ENCODE measurements around the gene AOAH. TPM values are rescaled to one million over a fixed set of nuclear protein-coding genes. Genes with fewer than 3 reads are reported as not detected.
"Not testable (repeated sequence)": the region's sequence is repeated elsewhere in the genome, so short reads cannot be mapped to it uniquely, and the experiment has no call there.

AOAH gene
- total RNA-seq, 1 donor from 2014 or later: 1.9 TPM

- no peak for ATAC-seq
- DNase-seq (ENCODE audit: missing footprints): no peak
- intact Hi-C loops (cut with DNase I): no loop called here
Measured at GRCh38 chr7:36506820-36507219, 217.5 kb downstream of the AOAH start.

- ATAC-seq (no peak), DNase-seq (ENCODE audit: missing footprints) (no peak)
- intact Hi-C loops (cut with DNase I): no loop called here
Measured at GRCh38 chr7:36506130-36506798, 218.0 kb downstream of the AOAH start.

DNA sequence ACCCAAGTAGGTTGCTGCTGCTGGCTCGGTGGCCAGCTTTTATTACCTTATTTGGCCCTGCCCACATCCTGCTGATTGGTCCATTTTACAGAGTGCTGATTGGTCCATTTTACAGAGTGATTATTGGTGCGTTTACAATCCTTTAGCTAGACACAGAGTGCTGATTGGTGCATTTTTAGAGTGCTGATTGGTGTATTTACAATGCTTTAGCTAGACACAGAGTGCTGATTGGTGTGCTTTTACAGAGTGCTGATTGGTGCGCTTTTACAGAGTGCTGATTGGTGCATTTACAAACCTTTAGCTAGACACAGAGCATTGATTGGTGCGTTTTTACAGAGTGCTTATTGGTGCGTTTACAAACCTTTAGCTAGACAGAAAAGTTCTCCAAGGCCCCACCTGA is 219.7 kb downstream of the AOAH start:
- DNase-seq (ENCODE audit: missing footprints); ATAC-seq; intact Hi-C loops (cut with DNase I): not testable (repeated sequence)

GRCh38 chr7:36504216-36504615 is 220.1 kb downstream of the AOAH start:
- ATAC-seq; intact Hi-C loops (cut with DNase I): not testable (repeated sequence)

DNA sequence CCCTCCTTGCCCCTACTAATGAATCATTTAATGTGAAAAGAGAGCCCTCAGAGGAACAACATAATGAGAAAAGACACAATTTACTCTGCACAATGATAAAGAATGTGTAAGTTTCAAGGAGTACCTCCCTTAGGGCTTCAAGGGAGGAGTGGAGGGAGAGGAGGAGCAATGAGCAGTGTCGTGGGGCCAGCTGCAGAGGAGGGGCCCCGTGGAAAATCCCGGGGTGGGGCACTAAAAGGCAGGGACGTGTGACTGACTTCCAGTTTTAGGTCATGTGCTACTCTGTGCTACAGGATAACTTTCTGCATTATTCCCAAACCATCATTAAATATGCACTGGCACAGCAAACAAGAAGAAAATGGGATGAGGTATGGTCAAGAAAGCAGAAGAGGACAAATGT is 226.5 kb downstream of the AOAH start:
- DNase-seq (ENCODE audit: missing footprints) (no peak), ATAC-seq (no peak)
- intact Hi-C loops (cut with DNase I): no loop called here

More at GRCh38 chr7:36504216-36504615, 220.1 kb downstream of the AOAH start:
- not testable (repeated sequence) for DNase-seq (ENCODE audit: missing footprints)

GRCh38 chr7:36497176-36497575 is 227.1 kb downstream of the AOAH start:
- DNase-seq (ENCODE audit: missing footprints); intact Hi-C loops (cut with DNase I); ATAC-seq: not testable (repeated sequence)

GRCh38 chr7:36496576-36496975 is 227.7 kb downstream of the AOAH start:
- no peak for DNase-seq (ENCODE audit: missing footprints)
- ATAC-seq: no peak
- intact Hi-C loops (cut with DNase I): no loop called here

DNA sequence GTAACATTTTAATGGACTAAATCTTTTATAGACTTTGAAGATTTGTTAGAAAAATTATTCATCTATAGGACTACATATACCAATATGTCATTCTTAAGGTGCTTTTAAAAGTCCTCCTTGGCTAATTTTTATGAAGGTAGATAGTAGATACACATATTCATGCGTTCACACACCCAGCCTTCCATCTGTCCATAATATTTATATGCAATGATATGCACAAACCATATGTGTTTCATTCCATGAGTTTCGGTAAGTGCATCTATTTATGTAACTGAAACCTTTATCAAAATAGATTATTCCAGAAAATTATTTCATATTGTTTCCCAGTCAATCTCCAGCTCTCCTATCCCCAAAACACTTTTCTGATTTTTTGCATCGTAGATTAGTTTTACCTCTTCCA is 233.0 kb downstream of the AOAH start:
- ATAC-seq: no peak
- intact Hi-C loops (cut with DNase I): no loop called here

DNA sequence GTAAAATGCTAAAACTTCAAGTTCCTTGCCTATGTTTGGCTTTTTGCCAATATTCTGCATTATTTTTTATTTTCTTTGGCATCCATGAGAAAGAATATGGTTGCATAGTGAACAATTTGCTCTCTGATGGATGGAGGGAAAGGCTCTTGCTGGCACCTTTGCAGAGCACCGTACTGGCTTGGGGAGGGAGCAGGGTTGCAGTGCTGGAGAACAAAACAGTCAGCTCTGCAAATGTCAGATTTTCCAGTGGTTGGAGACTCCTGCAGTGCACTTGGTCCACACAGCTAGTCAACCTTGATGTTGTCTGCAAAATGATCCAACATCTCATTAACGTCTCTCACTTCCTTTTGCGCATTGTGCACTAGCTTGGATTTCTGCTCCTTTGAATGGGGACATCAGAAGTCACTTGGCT is 233.9 kb downstream of the AOAH start:
- intact Hi-C loops (cut with DNase I): no loop called here
- DNase-seq (ENCODE audit: missing footprints) (no peak), ATAC-seq (no peak)

More for the DNA sequence above, 233.0 kb downstream of the AOAH start:
- DNase-seq (ENCODE audit: missing footprints): no peak

- intact Hi-C loops (cut with DNase I): loop anchor here (1.0 to 5.0 kb wide), 2 partner anchors 184 to 711 kb away; no protein-coding TSS in a partner anchor
- DNase-seq (ENCODE audit: missing footprints); ATAC-seq: not testable (repeated sequence)
Measured at GRCh38 chr7:36488672-36489071, 235.6 kb downstream of the AOAH start.

DNA sequence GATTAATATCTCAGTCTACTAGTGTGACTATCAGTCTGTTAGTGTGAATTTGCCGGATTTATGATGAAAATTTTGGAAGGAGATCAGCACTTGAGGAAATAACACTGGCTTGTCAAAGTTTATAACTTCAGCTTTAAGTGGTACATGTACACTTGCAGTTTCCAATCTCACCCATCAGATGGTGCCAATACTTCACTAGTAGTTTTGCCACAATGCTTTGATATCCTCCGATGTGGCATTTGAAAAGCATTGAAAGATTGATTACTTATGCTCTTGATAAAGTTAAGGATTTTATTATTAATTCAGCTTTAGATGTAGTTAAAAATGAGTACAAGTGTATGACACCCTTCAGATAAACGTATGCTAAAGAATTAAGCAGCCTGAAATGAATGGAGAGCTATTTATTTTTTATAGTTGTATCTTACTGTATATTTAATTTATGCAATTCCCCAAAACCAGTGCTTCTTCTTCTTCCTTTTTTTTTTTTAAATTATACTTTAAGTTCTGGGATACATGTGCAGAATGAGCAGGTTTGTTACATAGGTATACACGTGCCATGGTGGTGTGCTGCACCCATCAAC is 236.4 kb downstream of the AOAH start:
- DNase-seq (ENCODE audit: missing footprints) (no peak), ATAC-seq (no peak)
- intact Hi-C loops (cut with DNase I): loop anchor here (5.0 kb wide), 1 partner anchor 184 kb away; no protein-coding TSS in a partner anchor

DNA sequence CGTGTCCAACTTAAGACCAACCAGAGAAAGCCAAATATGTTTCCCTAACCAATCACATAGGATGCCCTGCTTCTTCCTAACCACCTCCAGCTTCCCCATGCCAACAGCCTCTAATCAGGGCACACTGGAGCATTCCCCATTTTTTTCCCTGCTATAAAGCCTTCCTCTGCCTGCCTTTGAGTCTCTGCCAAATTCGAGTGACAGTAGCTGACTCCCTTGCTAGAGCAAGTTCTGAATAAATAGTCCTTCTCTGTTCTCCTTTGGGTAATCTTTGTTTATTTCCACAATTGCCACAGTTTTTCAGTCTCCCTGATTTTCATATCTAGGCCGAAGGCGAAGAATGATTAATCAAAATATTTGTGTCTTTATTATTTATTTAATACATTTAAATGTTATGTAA is 238.0 kb downstream of the AOAH start:
- DNase-seq (ENCODE audit: missing footprints): no peak
- no peak for ATAC-seq
- intact Hi-C loops (cut with DNase I): loop anchor here (5.0 kb wide), 1 partner anchor 186 kb away; no protein-coding TSS in a partner anchor

DNA sequence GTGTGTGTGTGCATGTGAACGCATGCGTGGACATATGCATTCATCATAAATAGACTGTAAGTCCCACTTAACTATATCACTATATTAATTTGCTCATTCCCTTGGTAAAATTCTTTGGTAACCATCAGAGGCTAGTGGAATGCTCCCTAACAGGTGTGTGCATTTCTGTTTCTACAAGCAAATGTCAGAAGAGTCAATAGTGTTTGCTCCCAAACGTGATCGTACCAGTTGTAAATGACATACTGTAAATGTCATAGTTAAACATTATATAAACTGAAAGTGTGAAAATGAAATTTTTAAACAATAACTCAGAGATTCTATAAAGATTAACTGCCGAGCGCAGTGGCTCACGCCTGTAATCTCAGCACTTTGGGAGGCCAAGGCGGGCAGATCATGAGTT is 240.0 kb downstream of the AOAH start:
- no peak for ATAC-seq
- no peak for DNase-seq (ENCODE audit: missing footprints)
- intact Hi-C loops (cut with DNase I): no loop called here

- intact Hi-C loops (cut with DNase I); DNase-seq (ENCODE audit: missing footprints): not testable (repeated sequence)
Measured at GRCh38 chr7:36483853-36484252, 240.4 kb downstream of the AOAH start.

DNA sequence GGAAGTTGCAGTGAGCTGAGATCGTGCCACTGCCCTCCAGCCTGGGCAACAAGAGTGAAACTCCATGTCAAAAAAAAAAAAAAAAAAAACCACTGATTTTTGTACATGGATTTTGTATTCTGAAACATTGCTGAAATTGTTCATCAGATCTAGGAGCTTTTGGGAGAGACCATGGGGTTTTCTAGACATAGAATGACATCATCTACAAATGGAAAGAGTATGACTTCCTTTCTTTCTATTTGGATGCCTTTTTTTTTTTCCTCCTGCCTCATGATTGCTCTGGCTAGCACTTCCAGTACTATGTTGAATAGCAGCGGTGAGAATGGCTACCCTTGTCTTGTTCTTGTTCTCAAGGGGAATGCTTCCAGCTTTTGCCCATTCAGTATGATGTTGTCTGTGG is 245.5 kb downstream of the AOAH start:
- ATAC-seq: no peak
- DNase-seq (ENCODE audit: missing footprints): no peak
- intact Hi-C loops (cut with DNase I): no loop called here

More at GRCh38 chr7:36483853-36484252, 240.4 kb downstream of the AOAH start:
- not testable (repeated sequence) for ATAC-seq

DNA sequence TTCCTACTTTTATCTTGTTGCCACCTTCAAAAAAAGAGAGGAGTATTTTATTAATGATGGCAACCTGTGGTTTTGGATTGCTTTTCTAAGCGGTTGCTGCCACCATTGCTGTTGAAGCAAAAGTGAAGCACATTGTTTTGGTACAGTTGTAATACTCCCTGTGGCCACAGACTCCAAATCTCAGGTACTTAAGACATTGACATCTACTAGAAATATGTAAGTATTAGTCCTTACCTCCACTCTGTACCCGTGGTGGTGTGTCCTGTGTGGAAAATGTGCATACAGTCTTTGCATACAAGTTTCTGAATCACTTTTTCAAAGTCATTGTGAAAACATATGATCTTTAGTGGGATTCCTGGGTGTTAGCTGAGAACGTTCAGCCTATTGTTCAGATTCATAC is 248.9 kb downstream of the AOAH start:
- DNase-seq (ENCODE audit: missing footprints) (no peak), ATAC-seq (no peak)
- intact Hi-C loops (cut with DNase I): no loop called here

DNA sequence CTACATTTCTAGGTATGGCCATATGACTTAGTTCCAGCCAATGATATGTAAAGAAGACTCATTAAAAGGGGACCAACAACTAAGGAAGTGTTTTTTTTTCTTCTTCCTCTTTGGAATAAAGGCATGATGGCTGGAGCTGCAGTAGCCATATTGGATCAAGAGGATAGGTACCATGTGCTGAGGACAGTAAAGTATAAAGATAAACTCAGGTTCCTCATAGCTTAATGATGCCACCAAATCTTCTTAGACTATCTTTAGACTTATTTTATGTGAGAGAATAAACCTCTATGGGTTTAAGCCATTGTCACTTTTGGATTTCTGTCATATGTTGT is 249.3 kb downstream of the AOAH start:
- ATAC-seq: no peak
- DNase-seq (ENCODE audit: missing footprints): no peak
- intact Hi-C loops (cut with DNase I): no loop called here

DNA sequence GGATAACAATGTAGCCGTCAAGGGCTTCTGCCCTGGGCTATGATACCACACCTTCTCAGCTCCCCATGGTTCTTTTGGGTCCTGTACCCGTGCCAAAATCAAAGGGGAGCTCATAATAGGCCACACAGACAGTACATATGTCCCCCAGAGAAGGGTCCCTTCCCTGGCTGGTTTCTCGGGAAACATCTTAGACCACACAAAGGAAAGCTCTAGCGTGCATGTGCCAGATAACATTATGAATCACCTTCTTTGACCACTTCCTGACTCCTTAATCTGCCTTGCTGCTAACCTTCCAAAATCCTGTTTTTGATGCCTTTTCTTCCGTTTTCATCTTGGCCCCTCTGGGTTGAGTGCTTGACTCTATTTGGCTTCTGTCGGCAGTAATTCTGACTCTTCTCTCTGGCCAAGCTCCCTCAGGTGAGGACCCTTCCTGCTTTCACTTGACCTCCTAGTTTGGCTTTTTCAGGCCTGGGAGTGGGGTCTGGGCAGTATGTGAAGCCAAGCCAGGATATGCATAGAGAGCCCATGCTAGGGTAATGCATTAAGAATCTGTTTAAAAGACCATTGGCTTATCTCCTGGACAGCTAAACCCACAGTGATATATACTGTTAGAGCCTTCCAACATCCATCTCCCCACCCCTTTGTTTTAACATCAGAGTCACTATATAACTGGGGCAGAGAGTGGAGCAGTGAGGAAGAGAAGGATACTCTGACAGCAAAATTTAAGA is 249.8 kb downstream of the AOAH start:
- intact Hi-C loops (cut with DNase I): no loop called here
- ATAC-seq (no peak), DNase-seq (ENCODE audit: missing footprints) (no peak)

GRCh38 chr7:36473454-36474282 is 250.6 kb downstream of the AOAH start:
- DNase-seq (ENCODE audit: missing footprints) (no peak), ATAC-seq (no peak)
- intact Hi-C loops (cut with DNase I): no loop called here
